Activated naive CD4-positive, alpha-beta T cell treated with Interleukin-2 at 50 U/mL for 16 hours (primary cell): ENCODE measurements around the gene C9orf78.

ENCODE experiments used
- DNase-seq: peaks from one replicate; pipeline ENCODE4 v3.0.0-alpha.2; 2020

Gene C9orf78

DNA sequence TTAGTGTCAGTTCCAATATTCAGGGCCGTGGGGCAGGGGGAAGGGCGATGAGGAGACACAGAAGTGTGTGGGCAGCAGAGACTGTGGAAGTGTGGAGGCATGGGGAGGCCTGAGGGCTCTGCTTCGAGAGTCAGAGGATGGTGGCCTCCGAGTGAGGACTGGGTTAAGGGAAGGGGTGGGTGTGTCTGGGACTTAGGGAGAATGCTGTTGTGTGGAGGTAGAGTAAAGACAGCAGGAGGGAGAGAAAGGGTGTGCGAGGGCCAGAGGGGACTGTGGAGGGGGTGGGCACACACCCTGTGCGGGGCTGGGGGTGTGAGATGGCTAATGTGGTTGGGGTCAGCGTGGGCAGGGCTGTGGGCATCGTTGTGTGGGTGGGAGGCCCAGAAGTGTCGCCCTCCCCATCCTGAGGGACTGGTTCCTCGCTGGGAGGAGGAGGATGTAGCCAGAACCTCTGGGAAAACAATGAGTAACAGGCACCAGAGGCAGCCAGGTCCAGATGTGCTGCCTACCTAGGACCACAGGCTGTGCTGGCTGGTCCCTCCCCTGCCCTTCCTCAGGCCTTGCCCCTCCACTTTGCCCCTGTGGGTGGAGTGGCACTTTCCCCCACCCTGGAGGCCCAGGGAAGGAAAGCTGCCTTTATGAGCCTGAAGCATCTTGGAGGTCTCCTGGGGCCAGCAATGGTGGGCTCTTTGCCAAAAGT, 4.4 kb upstream of the C9orf78 start:
- DNase-seq = no peak

DNA sequence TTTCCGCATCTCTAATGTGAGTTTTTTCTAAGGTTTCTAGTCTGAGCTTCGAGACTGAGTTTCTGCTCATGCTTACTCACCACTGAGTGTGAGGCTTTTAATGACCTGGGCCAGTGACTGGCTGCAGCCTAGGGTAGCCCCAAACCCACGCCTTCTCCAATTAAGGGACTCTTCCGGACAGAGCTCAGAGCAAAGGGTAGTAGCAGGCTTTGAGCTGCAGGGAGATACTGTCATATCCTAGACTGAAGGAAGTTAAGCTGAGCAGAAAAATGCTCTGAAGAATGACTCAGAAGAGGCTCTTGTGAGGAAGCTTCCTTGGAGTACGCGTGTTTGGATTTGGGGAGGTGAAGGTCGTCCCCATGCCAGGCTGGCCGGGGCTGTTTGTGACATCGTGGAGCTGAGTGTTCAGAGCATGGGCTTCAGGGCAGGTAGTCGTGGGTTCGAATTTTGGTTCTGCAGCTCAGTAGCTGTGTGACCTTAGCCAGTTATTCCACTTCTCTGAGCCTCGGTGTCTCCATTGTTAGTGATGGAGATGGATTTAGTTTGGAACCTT, 3.7 kb upstream of the C9orf78 start:
- peak; percentile 16 for DNase-seq

DNA sequence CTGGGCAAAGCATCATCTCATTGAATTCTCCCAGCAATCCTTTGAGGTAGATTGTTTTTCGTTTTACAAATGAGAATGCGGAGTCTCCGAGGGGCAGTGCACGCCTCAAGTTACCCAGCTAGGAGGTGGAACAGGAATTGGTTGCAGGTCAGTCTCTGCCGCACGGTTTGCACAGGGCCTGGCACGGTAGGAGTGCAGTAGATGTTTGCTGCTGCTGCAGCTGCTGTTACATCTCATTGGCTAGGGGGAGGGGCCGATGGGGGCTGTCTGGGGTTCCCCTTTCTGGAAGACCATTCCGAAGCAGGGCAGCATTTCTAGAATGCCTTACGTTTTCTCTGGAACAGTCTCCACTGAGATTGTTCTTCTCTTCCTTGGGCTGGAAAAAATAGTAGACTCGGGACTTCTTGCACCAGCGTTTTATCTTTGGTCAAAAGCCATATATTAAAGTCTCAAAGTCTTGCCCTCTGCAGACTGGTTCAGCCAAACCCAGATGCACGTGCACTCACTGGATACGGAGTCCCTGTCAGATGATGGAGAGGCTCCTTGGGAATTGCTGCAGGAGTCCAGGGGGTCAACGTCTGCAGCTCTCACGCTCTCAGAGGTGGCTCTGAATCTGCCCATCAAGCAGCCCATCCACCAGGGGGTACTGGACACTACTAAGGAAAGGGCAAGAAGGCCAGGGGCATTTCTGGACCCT, 1.4 kb upstream of the C9orf78 start:
- DNase-seq = peak; percentile 41

DNA sequence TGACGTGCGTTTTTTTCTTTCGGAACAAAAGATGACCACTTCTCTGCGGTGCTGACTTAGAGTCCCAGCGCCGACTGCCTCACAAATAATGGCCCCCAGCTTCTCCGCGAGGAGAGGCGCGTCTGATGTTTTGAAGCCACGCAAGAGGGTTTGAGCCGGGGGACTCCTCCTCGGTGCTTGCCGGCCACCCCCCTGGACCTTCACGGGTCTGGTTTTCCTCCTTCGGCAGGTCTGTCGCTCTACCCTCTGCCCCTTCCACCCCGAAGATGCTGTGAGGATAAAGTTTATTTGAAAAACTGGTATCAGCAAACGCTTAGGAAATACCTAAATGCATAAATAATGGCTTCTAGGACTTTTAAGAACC, 767 bp upstream of the C9orf78 start:
- no peak for DNase-seq

DNA sequence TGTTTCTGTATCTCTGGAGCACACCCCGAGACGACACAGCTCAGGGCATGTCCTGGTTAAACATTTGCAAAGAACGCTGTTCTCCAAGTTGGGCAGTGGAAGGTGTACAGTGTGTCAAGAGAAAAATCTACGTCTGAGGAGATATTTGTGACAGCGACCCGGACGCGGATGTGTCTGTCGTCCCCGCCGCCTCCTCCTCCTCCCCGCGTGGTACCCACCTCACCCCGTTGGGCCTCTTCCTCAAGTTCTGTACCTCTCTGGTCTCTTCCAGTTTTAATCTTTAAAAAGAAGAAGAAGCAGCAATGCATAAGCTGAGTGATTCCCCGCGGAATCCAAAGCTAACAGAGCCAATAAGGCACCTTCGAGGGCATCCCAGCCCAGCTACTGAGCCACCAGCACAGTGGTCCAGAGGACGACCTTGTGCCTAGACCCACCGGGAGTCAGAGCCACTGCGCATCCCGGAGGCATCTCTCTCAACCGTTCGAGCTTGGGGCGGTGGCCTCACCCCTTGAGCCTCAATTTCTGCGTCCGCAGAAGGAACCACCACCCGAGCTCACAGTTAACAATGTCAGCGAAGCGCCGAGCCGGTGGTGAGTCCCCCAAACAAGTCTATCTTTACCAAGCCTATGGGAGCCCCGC, 467 bp downstream of the C9orf78 start:
- peak; percentile 43 for DNase-seq

DNA sequence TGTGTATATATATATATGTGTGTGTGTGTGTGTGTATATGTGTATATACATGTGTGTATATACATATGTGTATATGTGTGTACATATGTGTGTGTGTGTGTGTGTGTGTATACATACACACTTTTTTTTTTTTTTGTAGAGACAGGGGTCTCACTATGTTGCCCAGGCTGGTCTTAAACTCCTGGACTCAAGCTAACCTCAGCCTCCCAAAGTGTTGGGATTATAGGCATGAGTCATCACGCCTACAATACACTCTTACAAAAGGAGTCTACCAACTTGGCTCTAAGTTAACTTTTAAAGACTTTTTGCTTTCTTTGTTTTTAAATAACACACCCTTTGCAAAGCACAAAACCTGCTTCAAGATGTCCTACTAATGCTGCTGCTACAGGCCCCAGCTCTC, 2.1 kb downstream of the C9orf78 start:
- DNase-seq = no peak

DNA sequence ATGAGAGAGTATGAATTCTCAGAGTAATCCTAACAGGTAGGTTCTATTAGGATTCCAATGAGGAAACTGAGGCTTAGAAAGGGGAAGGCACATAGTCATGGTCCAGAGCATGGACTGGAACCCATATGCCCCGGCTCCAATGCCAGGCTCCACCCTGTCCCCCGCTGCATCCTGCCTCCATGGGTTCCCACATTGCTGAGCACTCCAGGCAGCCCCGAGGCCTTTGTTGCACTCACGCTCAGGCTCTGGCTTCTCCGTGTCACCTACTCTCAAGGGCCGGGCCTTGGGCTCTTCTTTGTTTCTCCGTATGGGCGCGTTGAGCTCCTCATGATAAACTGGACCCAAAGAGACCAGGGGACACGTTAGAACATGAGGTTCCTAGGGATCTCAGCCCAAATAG, 6.1 kb downstream of the C9orf78 start:
- DNase-seq = no peak

DNA sequence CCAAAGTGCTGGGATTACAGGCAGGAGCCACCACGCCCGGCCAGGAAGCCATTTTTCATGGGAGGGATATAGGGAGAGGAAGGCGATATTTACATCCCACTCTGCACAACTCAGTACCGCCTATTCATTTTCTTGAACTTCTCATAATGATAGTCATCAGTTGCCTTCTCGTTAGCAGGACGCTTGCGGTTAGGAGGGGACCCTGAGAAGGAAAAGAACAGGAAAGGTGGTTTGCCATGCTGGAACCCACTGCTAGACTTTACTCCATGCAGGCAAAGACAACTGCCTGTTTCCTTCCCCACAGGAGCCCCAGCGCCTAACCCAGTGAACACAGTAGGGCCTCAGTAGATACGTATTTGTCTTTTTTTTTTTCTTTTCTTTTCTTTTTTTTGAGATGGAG, 7.0 kb downstream of the C9orf78 start:
- DNase-seq = no peak

DNA sequence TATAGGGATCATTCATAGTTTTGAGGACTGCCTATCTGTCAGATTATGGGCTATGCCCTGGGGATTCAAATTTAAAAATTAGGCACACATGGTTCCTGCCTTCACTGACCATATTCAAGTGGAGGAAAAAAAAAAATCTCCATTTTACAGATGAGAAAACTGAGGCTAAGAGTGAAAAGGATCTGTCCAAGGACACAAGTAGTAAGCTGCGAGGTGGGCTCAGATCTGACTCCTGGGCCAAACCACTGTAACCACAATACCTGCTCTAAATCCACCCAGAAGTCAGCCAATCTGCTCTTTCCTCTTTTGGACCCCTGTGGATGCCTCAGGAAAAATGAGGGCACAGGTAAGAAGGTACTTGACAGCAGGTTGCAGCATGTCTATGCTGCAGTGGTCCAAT, 8.3 kb downstream of the C9orf78 start:
- no peak for DNase-seq

DNA sequence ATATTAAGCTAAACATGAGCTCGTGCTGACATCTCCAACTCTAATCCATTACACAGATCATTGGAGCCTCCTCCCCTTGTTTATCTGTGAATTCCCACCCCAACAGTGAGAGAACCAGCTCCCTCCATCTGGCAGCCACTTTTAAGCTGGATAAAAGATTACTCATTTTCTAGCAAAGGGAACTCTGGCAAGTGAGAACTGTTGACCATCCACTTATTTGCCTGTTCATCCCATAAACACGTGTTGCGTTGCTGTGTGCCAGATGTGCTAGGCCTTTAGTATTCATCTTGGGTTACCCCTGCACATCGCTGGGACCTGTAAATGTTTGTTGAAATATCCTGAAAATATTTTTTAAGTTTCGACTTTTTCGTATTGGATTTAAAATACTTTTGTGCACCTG, 8.7 kb downstream of the C9orf78 start:
- no peak for DNase-seq

DNA sequence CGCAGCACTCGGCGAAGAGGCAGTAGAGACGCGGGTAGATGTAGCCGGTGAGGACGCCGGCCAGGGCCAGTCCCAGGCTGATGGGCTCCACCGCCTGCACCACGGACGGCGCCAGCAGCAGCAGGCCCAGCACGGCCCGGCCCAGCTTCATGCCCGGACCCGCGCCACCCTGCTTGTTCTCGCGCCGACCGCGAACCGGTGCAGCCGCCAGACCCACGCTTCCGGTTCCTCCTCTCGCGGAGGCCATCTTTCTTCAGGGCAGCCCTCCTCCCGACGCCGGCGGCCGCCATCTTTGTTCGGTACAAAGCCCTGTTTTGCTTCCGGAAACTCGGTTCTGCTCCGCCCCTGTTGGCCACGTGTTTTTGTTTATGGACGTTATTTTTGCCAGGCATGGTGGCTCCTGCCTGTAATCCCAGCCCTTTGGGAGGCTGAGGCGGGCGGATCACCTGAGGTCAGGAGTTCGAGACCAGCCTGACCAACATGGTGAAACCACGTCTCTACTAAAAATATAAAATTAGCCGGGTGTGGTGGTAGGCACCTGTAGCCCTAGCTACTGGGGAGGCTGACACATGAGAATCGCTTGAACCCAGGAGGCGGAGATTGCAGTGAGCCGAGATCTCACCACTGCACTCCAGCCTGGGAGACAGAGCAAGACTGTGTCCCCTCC, 11.0 kb downstream of the C9orf78 start, which contains the start of gene TOR1A:
Gene TOR1A (minus strand): TSS at position 202 of the 667 bp plus-strand sequence. CDS start 51 bp downstream, at position 151.
- peak; percentile 95 for DNase-seq

DNA sequence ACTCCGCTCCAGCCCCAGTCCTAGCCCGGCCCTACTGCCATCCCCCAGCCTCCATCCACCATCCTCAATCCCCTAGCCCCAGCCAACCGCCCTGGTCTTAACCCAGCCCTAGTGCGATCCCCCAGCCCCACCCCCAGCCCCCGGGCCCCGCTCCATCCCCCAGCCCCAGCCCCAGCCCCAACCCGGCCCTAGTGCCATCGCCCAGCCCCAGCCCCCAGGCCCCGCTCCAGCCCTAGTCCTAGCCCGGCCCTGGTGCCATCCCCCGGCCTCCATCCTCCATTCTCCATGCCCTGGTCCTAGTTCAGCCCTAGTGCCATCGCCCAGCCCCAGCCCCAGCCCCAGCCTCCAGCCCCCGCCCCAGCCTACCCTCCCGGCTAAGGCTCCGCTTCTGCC, 11.5 kb downstream of the C9orf78 start:
- no peak for DNase-seq

DNA sequence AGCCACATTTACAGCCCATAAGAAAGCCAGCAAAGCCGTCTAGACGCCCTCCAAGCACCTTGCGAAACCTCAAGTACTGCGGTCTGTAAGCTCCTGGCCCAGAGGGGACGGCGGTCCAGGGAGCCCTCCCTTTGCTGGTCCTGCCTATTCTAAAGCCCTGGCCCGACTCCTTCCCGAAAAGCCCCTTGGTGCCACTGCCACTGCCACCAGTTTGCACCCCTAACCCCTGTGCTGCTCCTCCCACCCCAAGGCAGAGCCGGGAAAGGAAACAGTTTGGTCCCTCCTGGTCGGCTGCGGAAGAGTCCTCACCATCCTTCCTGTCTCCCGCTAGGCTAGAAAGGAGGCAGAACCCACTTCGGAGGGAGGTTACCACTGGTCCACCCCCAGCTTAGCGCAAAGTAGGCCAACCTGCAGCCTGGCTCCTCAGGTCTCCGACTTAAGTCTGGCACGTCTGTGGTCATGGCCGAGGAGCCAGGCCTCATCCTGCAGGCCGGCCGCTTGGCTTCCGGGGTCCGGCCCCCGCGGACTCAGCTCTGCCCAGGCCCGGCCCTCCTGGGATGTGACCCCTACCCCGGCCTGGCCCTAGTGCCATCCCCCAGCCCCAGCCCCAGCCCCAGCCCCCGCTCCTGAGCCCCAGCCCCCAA, 12.1 kb downstream of the C9orf78 start:
- no peak for DNase-seq

DNA sequence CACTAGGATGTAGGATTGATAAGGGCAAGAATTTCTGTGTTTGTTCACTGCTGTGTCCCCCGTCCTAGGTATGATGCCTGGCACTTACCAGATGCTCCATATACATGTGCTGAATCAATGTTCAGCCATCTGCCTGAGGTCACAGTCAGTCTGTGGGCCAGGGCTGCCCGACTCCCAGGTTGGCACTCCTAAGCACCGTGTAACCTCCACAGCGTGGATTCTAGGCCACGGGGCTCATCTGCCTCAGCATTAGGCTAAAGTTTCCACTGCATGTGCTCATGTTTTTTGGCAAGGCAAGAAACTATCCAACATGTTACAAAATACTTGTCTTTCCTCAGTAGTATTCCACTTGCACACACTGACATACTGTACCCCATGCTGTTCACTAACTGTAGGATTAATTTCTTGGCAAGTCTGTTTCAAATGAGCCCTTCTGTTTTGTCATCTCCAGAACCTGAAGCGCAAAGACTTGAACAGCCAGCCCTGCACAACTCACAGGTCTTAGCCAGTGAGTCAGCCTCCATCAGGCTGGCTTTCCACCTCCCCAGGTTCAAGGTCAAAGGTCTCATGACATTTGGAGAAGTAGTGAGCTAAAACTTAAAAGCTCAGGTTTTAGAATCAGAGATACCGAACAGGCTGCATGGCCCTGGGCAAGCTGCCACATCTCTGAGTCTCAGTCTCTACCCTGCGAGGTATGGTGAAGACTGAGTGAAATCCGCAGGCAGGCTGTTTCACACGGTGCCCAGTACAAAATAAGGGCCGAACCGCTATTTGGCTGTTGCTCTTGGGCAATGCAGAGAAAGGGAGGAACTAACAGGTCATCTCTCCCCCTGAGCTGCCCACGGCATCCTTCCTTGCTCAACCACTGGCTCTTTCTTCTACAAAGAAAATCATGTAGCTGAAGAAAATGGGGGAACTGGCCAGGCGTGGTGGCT, 18.3 kb downstream of the C9orf78 start:
- DNase-seq = no peak

DNA sequence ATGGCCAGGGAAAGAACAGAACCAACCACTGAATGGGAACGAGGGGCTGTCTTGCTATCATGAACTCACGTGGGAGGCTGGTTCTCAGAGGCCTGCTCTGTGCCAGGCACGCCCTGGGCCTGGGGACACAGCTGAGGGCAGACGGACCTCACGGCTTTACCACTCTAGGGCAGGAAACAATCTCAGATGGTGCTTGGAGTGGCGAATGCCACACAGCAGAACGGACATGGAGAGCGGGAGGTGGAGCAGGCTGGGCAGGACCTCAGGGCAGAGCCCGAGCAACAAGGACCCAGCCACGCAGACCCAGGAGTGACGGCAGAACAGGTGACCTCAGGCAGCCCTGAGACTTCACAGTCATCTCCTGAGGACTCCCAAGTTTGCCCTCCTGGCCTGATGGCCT, 19.8 kb downstream of the C9orf78 start:
- DNase-seq = no peak

DNA sequence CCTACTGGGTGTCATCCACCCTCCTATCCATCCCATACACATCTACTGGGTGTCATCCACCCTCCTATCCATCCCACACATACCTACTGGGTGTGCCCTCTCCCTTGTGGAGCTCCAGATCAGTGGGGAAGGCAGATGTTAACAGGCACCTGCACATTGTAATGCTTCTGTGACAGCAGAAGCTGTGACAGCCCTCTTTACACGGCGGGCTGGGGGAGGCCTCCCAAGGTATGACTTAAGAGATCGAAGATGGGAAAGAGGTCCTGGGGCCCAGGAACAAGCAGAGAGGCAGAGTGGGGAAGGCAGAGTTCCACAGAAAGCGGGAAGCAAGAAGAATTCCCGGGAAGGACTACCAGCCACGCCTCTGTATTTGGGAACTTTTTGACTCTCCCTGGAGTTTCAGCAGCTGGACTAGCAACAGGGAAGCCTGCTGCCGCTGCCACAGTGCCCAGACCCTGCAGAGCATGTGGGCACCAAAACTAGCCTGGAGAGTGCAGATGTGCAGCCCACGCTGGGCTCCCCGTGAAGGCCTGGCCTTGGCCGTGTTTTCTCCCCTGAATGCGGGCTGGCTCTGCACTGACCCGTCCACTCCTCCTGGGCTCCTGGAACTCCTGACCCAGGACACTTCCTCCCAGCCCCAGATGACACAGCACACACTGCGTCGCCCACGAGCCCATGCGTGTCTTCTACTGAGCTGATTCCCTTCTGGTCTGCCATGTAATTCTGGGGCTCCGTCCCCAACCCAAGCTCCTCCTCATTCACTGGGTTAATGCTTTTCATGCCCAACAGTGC, 20.4 kb downstream of the C9orf78 start:
- DNase-seq = no peak

DNA sequence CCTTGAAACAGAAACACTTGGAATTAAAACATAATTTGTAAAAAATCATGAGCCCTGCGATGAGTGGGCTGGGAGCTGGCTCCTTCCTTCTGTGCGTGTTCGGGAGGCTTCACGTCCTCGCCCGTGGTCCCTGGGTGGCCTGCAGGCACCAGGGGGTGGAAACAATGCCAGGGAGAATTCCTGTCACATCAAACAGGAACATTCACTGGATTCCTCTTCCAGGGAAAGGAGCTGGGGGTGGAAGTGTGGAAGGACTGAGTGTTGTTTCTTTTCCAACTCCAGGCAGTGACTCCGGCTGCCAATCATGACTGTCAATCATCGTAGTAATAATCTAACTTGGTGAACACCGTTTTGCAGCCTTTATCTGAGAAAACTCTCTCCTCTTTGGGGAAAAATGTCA, 21.4 kb downstream of the C9orf78 start:
- no peak for DNase-seq

DNA sequence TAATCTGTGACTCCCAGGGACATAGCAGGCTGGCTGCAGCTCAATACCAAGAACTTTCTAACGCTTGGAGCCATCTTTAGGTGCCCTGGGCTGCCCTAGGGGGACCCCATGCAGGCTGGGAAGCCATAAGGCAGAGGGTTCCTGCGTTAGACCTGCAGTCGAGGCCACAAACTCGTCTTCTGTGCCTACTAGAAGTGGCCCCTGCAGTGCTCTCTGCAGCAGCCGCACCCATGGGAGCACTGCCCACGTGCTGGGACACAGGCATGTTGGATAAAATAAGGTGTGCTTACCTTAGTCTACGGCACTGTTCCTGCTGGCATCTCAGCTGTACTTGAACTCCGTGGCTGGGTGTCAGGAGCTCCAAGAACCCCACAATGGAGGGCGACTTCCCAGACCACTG, 22.7 kb downstream of the C9orf78 start:
- DNase-seq = no peak

DNA sequence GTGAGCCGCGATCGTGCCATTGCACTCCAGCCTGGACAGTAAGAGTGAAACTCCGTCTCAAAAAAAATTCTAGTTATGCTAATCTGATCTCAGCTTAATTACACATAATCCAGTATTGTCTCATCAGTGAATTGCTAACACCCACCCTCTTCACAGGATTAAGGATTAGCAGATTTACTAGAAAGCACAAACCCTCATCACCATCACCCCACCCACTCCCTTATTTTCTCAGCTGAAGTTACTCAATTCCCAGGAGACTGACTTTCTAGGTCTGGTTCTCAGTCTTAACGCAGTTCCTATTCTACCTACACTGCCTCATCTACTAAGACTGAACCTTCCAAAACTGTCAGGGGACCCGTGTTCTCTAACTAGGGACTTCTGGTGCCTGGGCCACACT, 23.1 kb downstream of the C9orf78 start:
- DNase-seq = no peak

DNA sequence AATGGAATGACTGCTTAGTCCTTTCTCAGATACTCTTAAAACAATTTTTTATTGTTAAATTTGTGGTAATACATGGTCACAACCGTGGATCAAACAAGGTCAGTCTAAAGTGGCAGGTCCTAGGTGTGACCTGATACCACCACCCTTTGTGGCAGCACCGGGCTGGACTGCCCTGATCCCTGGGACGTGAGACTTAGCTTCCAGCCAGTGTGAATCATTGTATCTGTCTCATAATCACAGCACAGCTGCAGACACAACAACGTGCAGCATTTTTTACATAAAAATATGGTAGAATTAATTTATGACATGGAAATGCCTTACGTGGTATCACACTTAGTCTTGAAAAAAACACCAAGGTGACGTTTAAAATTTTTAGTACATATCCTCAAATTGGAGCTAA, 24.3 kb downstream of the C9orf78 start:
- no peak for DNase-seq

DNA sequence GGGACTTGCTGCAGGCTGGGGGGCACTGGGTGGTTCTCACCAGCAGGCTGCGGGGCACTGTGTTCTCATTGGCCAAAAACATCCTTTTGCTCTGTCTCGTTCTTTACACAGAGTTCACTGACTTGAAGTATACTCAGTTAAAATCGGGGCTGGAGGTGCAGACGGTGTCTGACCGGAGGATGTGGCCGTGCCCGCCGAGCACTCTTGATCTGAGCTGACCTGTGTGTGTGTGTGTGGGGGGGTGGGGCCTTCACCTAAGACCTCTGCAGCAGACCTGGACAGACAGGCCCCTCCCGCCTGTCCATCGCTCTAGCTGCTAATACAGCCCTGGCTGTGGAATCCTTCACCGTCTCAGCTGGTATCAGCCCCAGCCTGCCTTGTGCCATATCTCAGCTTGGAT, 25.0 kb downstream of the C9orf78 start:
- no peak for DNase-seq
